DOHH2 (cell line): ENCODE measurements around the gene NAALADL2.

ENCODE experiments used
- CTCF ChIP-seq: fragments of 200-600 bp; sonication (generic); IDR thresholded peaks from one replicate; pipeline ENCODE4 v1.5.1; 2014; ENCODE audit warnings: antibody characterized with exemption, mild to moderate bottlenecking, low read depth, low read length; ENCODE audit not compliant: poor library complexity, severe bottlenecking
- EZH2phosphoT487 ChIP-seq: fragments of 200-600 bp; sonication (generic); IDR thresholded peaks from 2 replicates; pipeline ENCODE4 v1.6.1; 2017; ENCODE audit warnings: borderline replicate concordance, mild to moderate bottlenecking, antibody characterized with exemption, low read length, moderate library complexity, mixed read lengths

- no peak for TF ChIP-seq CTCF
- no peak for TF ChIP-seq EZH2phosphoT487
Measured at GRCh38 chr3:175434561-175434960, 575.4 kb downstream of the NAALADL2 start.
